Thyroid gland (tissue), 4 donors: ENCODE measurements around the gene ADCY5. TPM values are rescaled to one million over a fixed set of nuclear protein-coding genes. Genes with fewer than 3 reads are reported as not detected.

Source experiments
- DNase-seq, 2 donors: peaks; one replicate each; pipeline ENCODE4 v3.0.0-alpha.2; 2019
- H3K27ac ChIP-seq, 3 donors: fragments of 200-600 bp; sonication (generic); 1 replicate in 2 of 3; 2 replicates in 1 of 3; pipeline ENCODE4 v1.5.1; 2016 to 2019; ENCODE audit warnings: mild to moderate bottlenecking in 1 of 3, moderate library complexity in 1 of 3
- H3K27me3 ChIP-seq: fragments of 200-600 bp; sonication (generic); one replicate; pipeline ENCODE4 v1.5.1; 2019
- H3K36me3 ChIP-seq, 2 donors: fragments of 200-600 bp; sonication (generic); one replicate each; pipeline ENCODE4 v1.5.1; 2016 to 2019
- H3K4me1 ChIP-seq, 2 donors: fragments of 200-600 bp; sonication (generic); one replicate each; pipeline ENCODE4 v1.5.1; 2017 to 2019
- H3K4me3 ChIP-seq, 3 donors: fragments of 200-600 bp; sonication (generic); replicated peaks in 1 of 3; 1 replicate in 2 of 3; 2 replicates in 1 of 3; pipeline ENCODE4 v1.5.1; 2016; ENCODE audit warnings: mild to moderate bottlenecking in 1 of 3
- H3K9me3 ChIP-seq: fragments of 200-600 bp; sonication (generic); one replicate; pipeline ENCODE4 v1.5.1; 2017
- POLR2A ChIP-seq, 2 donors: fragments of 450-650 bp; IDR thresholded peaks; one replicate each; pipeline ENCODE4 v1.6.1; 2017; ENCODE audit warnings: antibody characterized with exemption in 2 of 2, mild to moderate bottlenecking in 2 of 2, moderate library complexity in 1 of 2
- WGBS, 2 donors: methylation state at CpG; one replicate each; pipeline ENCODE4 v1.1.5; 2017; 5-methylcytosine and 5-hydroxymethylcytosine counted together
- intact Hi-C: fragments of 100-400 bp; cut with DNase I; formaldehyde crosslinking; loops from one replicate; pipeline ENCODE4 v1.15.1; 2023
- total RNA-seq, 4 donors: library from RNA; depleted of rRNA; stranded (reverse); fragments of >200 nt; gene quantifications; one replicate each; pipeline ENCODE4 v1.2.3, GENCODE V29; 2016
- TF ChIP-seq, protein P1 (sequence below), 6 experiments: fragments of 200-600 bp in 3 of 6; fragments of 450-650 bp in 3 of 6; sonication (generic) in 3 of 6; IDR thresholded peaks; one replicate each; pipeline ENCODE4 v1.5.1; 2016 to 2019; ENCODE audit warnings: antibody characterized with exemption in 6 of 6, mild to moderate bottlenecking in 2 of 6, inconsistent platforms in 1 of 6, moderate library complexity in 1 of 6

The ADCY5 gene
- total RNA-seq, 4 donors from 2014 or later = 0.78 to 2.7 (median 1.8) TPM

DNA sequence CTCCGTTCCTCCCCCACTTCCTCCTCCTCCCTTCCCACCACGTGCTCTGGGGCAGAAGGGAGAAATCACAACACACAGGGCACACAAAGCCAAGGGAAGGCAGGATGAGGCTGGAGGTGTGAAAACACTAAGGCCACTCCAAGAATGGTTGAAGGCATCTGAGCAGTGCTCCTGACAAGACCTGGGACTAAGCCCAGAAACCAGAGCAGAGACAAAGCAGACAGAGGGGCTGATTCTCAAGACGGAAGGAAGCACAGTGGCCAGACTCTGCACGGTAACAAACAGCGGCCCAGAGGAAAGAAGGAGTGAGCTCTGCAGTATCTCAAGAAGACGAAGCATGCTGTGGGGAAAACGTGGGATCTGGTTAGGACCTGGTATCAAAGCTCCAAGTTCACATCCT, 78.1 kb downstream of the ADCY5 start:
- H3K27me3 ChIP-seq = no peaks in the 10 kb centered on the region
- H3K36me3 ChIP-seq = no peaks in the 10 kb centered on the region
- H3K4me1 ChIP-seq = no peaks in the 10 kb centered on the region
- DNase-seq = no peak
- H3K27ac ChIP-seq = no peak overlapping the region
- 68 to 71% methylated on average over 7 of the region's 7 CpGs for WGBS, 2 donors
- TF ChIP-seq, protein P1, sequence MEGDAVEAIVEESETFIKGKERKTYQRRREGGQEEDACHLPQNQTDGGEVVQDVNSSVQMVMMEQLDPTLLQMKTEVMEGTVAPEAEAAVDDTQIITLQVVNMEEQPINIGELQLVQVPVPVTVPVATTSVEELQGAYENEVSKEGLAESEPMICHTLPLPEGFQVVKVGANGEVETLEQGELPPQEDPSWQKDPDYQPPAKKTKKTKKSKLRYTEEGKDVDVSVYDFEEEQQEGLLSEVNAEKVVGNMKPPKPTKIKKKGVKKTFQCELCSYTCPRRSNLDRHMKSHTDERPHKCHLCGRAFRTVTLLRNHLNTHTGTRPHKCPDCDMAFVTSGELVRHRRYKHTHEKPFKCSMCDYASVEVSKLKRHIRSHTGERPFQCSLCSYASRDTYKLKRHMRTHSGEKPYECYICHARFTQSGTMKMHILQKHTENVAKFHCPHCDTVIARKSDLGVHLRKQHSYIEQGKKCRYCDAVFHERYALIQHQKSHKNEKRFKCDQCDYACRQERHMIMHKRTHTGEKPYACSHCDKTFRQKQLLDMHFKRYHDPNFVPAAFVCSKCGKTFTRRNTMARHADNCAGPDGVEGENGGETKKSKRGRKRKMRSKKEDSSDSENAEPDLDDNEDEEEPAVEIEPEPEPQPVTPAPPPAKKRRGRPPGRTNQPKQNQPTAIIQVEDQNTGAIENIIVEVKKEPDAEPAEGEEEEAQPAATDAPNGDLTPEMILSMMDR (IDR thresholded peaks at IDR 0.05) = no peak
- TF ChIP-seq POLR2A (IDR thresholded peaks at IDR 0.05) = no peak
- H3K4me3 ChIP-seq = no peak overlapping the region
- H3K9me3 ChIP-seq = no peaks in the 10 kb centered on the region
- intact Hi-C loops = no loop called here

DNA sequence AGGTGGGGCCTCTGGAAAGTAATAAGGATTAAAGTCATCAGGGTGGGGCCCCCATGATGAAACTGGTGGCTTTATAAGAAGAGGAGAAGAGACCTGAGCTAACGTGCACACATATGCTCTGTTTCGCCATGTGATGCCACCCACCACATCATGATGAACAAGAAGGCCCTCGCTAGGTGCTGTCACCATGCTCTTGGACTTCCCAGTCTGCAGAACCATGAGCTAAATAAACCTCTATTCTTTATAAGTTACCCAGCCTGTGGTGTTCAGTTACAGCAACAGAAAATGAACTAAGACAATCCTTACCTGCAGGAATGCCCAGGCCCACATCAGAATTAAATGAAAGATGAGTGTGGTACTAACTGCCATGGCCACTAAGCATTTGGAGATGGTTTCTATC, 79.8 kb downstream of the ADCY5 start:
- H3K4me1 ChIP-seq = no peaks in the 10 kb centered on the region
- H3K4me3 ChIP-seq = no peak overlapping the region
- WGBS, 2 donors = 96 to 98% methylated on average over 3 of the region's 3 CpGs
- no peak for DNase-seq
- H3K27me3 ChIP-seq = no peaks in the 10 kb centered on the region
- no peaks in the 10 kb centered on the region for H3K36me3 ChIP-seq
- intact Hi-C loops = no loop called here
- H3K27ac ChIP-seq = no peak overlapping the region
- H3K9me3 ChIP-seq = no peaks in the 10 kb centered on the region
- no peak for TF ChIP-seq POLR2A (IDR thresholded peaks at IDR 0.05)
- TF ChIP-seq, protein P1 (IDR thresholded peaks at IDR 0.05) = no peak

DNA sequence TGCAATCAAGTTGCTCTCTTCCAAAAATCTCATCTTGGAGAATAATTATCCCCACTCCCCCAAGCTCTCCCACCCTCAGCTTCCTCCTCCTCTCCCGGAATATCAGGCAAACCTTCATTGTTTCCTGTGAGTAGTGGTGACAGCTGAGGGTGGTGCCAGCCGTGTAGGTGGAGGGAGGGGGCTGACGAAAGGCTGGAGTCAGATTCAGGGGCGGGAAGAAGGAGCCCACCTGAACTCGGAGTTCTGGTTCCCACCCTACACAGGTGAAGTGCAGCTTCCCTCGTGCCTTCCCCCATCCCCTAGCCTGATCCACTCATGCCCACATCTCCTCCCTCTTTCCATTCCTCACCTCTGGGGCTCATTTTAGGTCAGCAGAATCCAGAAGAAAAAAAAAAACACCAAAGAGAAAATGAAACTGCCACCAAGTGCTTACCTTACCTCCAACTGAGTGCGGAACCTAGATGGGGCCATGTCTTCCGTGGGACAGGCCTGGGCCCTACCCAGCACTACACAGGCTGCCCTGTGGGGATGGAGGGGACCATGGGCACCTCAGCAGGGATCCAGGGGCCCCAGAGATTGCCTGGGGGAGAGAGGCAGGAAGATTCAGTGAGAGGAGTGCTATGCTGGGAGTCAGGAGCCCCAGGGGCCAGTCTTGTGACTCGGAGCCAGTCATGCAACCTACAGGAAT, 81.3 kb downstream of the ADCY5 start:
- Histone ChIP-seq H3K9me3 (no peaks in the 10 kb centered on the region), H3K27me3 (no peaks in the 10 kb centered on the region), H3K4me3 (no peak overlapping the region), H3K4me1 (no peaks in the 10 kb centered on the region), H3K36me3 (no peaks in the 10 kb centered on the region), H3K27ac (no peak overlapping the region)
- TF ChIP-seq POLR2A (IDR thresholded peaks at IDR 0.05) = no peak
- TF ChIP-seq, protein P1 (IDR thresholded peaks at IDR 0.05) = no peak
- WGBS, 2 donors = 63 to 68% methylated on average over 9 of the region's 9 CpGs
- intact Hi-C loops = no loop called here
- DNase-seq = no peak

DNA sequence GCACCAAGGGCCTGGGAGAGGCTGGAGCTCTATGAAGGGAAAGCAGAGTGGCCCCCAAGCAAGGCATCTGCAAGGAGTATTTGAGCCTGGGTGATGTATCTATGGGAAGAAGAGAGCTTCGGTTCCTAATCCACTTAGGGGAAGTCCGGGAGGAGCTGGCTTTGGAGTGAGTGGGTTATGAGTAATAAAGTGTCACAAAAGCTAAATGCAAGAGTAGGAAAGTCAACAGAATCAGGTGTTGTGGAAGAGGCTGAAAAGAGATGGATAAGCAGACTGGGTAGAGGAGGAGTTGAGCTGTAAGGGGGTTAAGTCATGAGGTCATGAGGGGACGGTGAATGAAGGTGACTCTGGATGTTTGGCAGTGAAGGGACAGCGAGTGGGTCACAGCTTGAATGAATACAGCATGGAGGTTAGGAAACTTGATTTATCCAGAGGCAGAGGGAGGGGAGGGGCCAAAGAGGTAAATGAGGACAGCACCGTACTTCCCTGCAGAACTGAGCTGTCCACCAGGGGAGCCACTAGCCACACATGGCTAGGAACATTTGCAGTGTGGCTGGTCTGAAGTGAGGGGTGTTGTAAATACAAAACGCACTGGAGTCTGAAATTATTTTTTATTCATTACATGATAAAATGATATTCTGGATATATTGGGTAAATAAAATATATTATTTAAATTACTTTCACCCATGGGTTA, 83.3 kb downstream of the ADCY5 start:
- Histone ChIP-seq H3K36me3 (no peaks in the 10 kb centered on the region), H3K9me3 (no peaks in the 10 kb centered on the region), H3K27me3 (no peaks in the 10 kb centered on the region), H3K4me3 (no peak overlapping the region), H3K4me1 (no peaks in the 10 kb centered on the region), H3K27ac (no peak overlapping the region)
- no peak for DNase-seq
- TF ChIP-seq POLR2A (IDR thresholded peaks at IDR 0.05) = no peak
- TF ChIP-seq, protein P1 (IDR thresholded peaks at IDR 0.05) = no peak
- intact Hi-C loops = no loop called here
- WGBS, 2 donors = 72 to 77% methylated on average over 6 of the region's 6 CpGs

DNA sequence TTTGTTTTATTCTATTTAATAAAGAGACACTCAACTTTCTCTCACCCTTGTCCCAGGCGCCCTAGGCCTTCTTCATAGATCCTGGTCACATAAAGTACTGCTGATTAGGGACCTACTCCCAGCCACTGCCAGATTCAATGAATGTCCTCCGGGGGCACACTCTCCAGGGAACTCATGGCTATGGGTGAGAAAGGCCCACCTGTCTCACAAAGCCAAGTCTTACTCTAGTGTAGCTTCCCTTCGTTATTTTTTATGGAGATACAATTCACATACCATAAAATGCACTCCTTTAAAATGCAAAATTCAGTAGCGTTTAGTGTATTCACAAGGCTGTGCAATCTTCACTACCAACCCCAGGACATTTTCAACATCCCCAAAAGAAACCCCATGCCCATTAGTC, 87.8 kb downstream of the ADCY5 start:
- Histone ChIP-seq H3K9me3 (no peaks in the 10 kb centered on the region), H3K36me3 (no peaks in the 10 kb centered on the region), H3K27me3 (no peaks in the 10 kb centered on the region), H3K27ac (no peak overlapping the region), H3K4me3 (no peak overlapping the region), H3K4me1 (no peaks in the 10 kb centered on the region)
- no peak for DNase-seq
- intact Hi-C loops = no loop called here
- TF ChIP-seq, protein P1 (IDR thresholded peaks at IDR 0.05) = no peak
- no peak for TF ChIP-seq POLR2A (IDR thresholded peaks at IDR 0.05)
- 69 to 73% methylated on average over 4 of the region's 4 CpGs for WGBS, 2 donors
